GM21423 (cell line): ENCODE measurements around the gene SYNDIG1.

Source experiments
- ATAC-seq: cut with Tn5 transposase; IDR thresholded peaks from one replicate; pipeline ENCODE4 v1.9.1; 2021; ENCODE audit warnings: mild to moderate bottlenecking, moderate library complexity; ENCODE audit not compliant: unreplicated experiment

The SYNDIG1 gene

GRCh38 chr20:24685736-24686135 is 216.3 kb downstream of the SYNDIG1 start:
- no peak for ATAC-seq

- no peak for ATAC-seq
Observed at GRCh38 chr20:24686156-24686555, 216.7 kb downstream of the SYNDIG1 start.

- no peak for ATAC-seq
Observed at GRCh38 chr20:24690408-24690807, 221.0 kb downstream of the SYNDIG1 start.

GRCh38 chr20:24691901-24692351 is 222.5 kb downstream of the SYNDIG1 start:
- ATAC-seq, result no peak

- no peak for ATAC-seq
Observed at GRCh38 chr20:24692446-24693200, 223.2 kb downstream of the SYNDIG1 start.

- ATAC-seq, result no peak
Observed at GRCh38 chr20:24693466-24694156, 224.2 kb downstream of the SYNDIG1 start.

GRCh38 chr20:24694157-24694726 is 224.8 kb downstream of the SYNDIG1 start:
- no peak for ATAC-seq

- no peak for ATAC-seq
Observed at GRCh38 chr20:24694727-24695528, 225.5 kb downstream of the SYNDIG1 start.

GRCh38 chr20:24695529-24696225 is 226.2 kb downstream of the SYNDIG1 start:
- no peak for ATAC-seq

GRCh38 chr20:24696396-24696795 is 227.0 kb downstream of the SYNDIG1 start:
- ATAC-seq, result no peak

GRCh38 chr20:24697411-24697810 is 228.0 kb downstream of the SYNDIG1 start:
- ATAC-seq, result no peak

- ATAC-seq, result no peak
Observed at GRCh38 chr20:24698189-24698588, 228.8 kb downstream of the SYNDIG1 start.

- no peak for ATAC-seq
Observed at GRCh38 chr20:24698706-24699206, 229.3 kb downstream of the SYNDIG1 start.

- ATAC-seq, result no peak
Observed at GRCh38 chr20:24699321-24700165, 230.1 kb downstream of the SYNDIG1 start.

GRCh38 chr20:24700166-24700860 is 230.9 kb downstream of the SYNDIG1 start:
- ATAC-seq, result no peak

GRCh38 chr20:24701027-24701426 is 231.6 kb downstream of the SYNDIG1 start:
- ATAC-seq, result no peak

- no peak for ATAC-seq
Observed at GRCh38 chr20:24701668-24702067, 232.2 kb downstream of the SYNDIG1 start.

- ATAC-seq, result no peak
Observed at GRCh38 chr20:24702501-24703283, 233.3 kb downstream of the SYNDIG1 start.
